Activated B cell treated with CpG ODN at 0.5 μM for 24 hours (primary cell): ENCODE measurements around the gene METTL27. TPM values are rescaled to one million over a fixed set of nuclear protein-coding genes. Genes with fewer than 3 reads are reported as not detected.

ENCODE experiments used
- ATAC-seq: fragments of 200-7000 bp; cut with Tn5 transposase; one replicate; pipeline ENCODE4 v1.10.0; 2021; ENCODE audit warnings: low read depth, mild to moderate bottlenecking, moderate library complexity
- CTCF ChIA-PET: fragments of 350-600 bp; sonication (Branson Sonifier 250); formaldehyde crosslinking; loops from one replicate; lab custom pipeline; 2021; ENCODE audit warnings: antibody characterized with exemption; lab: Charles Lee
- POLR2A ChIA-PET: fragments of 350-600 bp; sonication (Branson Sonifier 250); formaldehyde crosslinking; loops from one replicate; lab custom pipeline; 2021; ENCODE audit warnings: antibody characterized with exemption; lab: Charles Lee
- DNase-seq: peaks from one replicate; pipeline ENCODE4 v3.0.0; 2022
- H3K27ac Mint-ChIP-seq: one replicate; pipeline ENCODE4 v1.8.0; 2020; ENCODE audit warnings: mixed read lengths
- H3K27me3 Mint-ChIP-seq: one replicate; pipeline ENCODE4 v1.8.0; 2021; ENCODE audit warnings: mixed read lengths
- H3K36me3 Mint-ChIP-seq: one replicate; pipeline ENCODE4 v1.8.0; 2021; ENCODE audit warnings: low read depth, mixed read lengths
- H3K4me1 Mint-ChIP-seq: one replicate; pipeline ENCODE4 v1.8.0; 2021; ENCODE audit warnings: mixed read lengths
- H3K4me3 Mint-ChIP-seq: one replicate; pipeline ENCODE4 v1.8.0; 2020; ENCODE audit warnings: mild to moderate bottlenecking, mixed read lengths
- H3K9me3 Mint-ChIP-seq: one replicate; pipeline ENCODE4 v1.8.0; 2020; ENCODE audit warnings: mixed read lengths
- intact Hi-C: fragments of 100-400 bp; cut with micrococcal nuclease; formaldehyde crosslinking; loops from one replicate; pipeline ENCODE4 v1.15.1; 2024
- total RNA-seq: library from RNA; stranded (reverse); gene quantifications from 2 replicates; pipeline ENCODE4 v1.2.3, GENCODE V29; 2022
- TF ChIP-seq, protein P1 (sequence below): fragments of 200-600 bp; IDR thresholded peaks from one replicate; pipeline ENCODE4 v1.8.0; 2022; ENCODE audit warnings: antibody characterized with exemption, mild to moderate bottlenecking

Gene METTL27
- total RNA-seq, 1 donor from 2014 or later, result 1.7 TPM

DNA sequence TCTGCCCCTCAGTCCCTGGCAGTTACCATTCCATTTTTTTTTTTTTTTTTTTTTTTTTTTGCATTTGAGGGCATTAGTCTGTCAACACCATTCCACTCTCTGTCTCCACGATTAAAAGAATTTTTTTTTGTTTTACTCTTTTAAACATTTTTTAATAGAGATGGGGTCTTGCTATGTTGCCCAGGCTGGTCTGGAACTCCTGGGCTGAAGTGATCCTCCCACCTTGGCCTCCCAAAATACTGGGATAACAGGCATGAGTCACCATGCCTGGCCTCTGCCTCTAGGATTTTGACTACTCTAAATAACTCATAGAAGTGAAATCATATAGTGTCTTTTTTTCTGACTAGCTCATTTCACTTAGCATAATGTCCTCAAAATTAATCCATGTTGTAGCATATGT lies 55.7 kb downstream of the METTL27 start:
- TF ChIP-seq, protein P1, sequence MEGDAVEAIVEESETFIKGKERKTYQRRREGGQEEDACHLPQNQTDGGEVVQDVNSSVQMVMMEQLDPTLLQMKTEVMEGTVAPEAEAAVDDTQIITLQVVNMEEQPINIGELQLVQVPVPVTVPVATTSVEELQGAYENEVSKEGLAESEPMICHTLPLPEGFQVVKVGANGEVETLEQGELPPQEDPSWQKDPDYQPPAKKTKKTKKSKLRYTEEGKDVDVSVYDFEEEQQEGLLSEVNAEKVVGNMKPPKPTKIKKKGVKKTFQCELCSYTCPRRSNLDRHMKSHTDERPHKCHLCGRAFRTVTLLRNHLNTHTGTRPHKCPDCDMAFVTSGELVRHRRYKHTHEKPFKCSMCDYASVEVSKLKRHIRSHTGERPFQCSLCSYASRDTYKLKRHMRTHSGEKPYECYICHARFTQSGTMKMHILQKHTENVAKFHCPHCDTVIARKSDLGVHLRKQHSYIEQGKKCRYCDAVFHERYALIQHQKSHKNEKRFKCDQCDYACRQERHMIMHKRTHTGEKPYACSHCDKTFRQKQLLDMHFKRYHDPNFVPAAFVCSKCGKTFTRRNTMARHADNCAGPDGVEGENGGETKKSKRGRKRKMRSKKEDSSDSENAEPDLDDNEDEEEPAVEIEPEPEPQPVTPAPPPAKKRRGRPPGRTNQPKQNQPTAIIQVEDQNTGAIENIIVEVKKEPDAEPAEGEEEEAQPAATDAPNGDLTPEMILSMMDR, result no peak
- no peak overlapping the region for H3K4me3 Mint-ChIP-seq
- H3K4me1 Mint-ChIP-seq, result no peaks in the 10 kb centered on the region
- intact Hi-C loops, result no loop called here
- CTCF ChIA-PET, result no interaction called here
- POLR2A ChIA-PET, result no interaction called here
- DNase-seq (no peak), ATAC-seq (no peak)
- H3K9me3 Mint-ChIP-seq, result peaks cover 3% of the 10 kb centered on the region
- H3K36me3 Mint-ChIP-seq, result no peaks in the 10 kb centered on the region
- no peak overlapping the region for H3K27ac Mint-ChIP-seq
- H3K27me3 Mint-ChIP-seq, result no peaks in the 10 kb centered on the region

Other genes with a start within 250 kb of the METTL27 start
- gene MLXIPL, start 218.0 kb downstream of the METTL27 start, total RNA-seq, result not detected in 2 replicates
- gene VPS37D, start 174.7 kb downstream of the METTL27 start, total RNA-seq, result 0.17 and 0.24 TPM in 2 replicates
- gene DNAJC30, start 159.1 kb downstream of the METTL27 start, total RNA-seq, result 13.7 and 14.2 TPM in 2 replicates
- 69.0 and 74.8 TPM in 2 replicates for gene BUD23, start 158.9 kb downstream of the METTL27 start, total RNA-seq
- 1.8 and 2.1 TPM in 2 replicates for gene STX1A, start 122.8 kb downstream of the METTL27 start, total RNA-seq
- 12.1 and 15.9 TPM in 2 replicates for gene ABHD11, start 103.7 kb downstream of the METTL27 start, total RNA-seq
- gene CLDN3, start 72.2 kb downstream of the METTL27 start, total RNA-seq, result not detected in 2 replicates
- not detected in 2 replicates for gene CLDN4, start 11.5 kb downstream of the METTL27 start, total RNA-seq
- gene TMEM270, start 18.6 kb upstream of the METTL27 start, total RNA-seq, result not detected in 2 replicates
- gene ELN, start 185.7 kb upstream of the METTL27 start, total RNA-seq, result not detected in 2 replicates
- gene LIMK1, start 241.3 kb upstream of the METTL27 start, total RNA-seq, result 59.6 and 62.7 TPM in 2 replicates